ENCODE results near the gene CDKN2A. TPM values are rescaled to one million over a fixed set of nuclear protein-coding genes. Genes with fewer than 3 reads are reported as not detected.

Gene CDKN2A
- polyA plus RNA-seq, 1 of the 3 experiments (the other 2 are of a cell fraction): 41.4 TPM

GRCh38 chr9:21923694-21924093 lies 70.5 kb downstream of the CDKN2A start:
- H2AFZ ChIP-seq (ENCODE audit: low read depth): no peak overlapping the region
- DNase-seq: no peak
- POLR2A ChIA-PET: no interaction called here
- TF ChIP-seq PBX3 (IDR thresholded peaks at IDR 0.05) (no peak), NFIC (IDR thresholded peaks at IDR 0.05; ENCODE audit: borderline replicate concordance) (no peak), RFX5 (IDR thresholded peaks at IDR 0.05; ENCODE audit: low read length) (no peak), FOXJ3 (CRISPR knock-in tag; IDR thresholded peaks at IDR 0.05) (no peak), NRF1 (IDR thresholded peaks at IDR 0.05; ENCODE audit: low read depth, low read length) (no peak), SIN3A (IDR thresholded peaks at IDR 0.05; ENCODE audit: borderline replicate concordance, low read depth, low read length) (no peak), RCOR1 (IDR thresholded peaks at IDR 0.05; ENCODE audit: low read length) (no peak), USF1 (IDR thresholded peaks at IDR 0.05; ENCODE audit: borderline replicate concordance, low read depth) (no peak), MAX (IDR thresholded peaks at IDR 0.05; ENCODE audit: low read depth) (no peak), GATA2 (CRISPR knock-in tag; IDR thresholded peaks at IDR 0.05) (no peak), USF2 (IDR thresholded peaks at IDR 0.05; ENCODE audit: borderline replicate concordance, low read depth, low read length) (no peak), SMC3 (IDR thresholded peaks at IDR 0.05; ENCODE audit: low read depth, low read length) (no peak), JUND (IDR thresholded peaks at IDR 0.05) (no peak), TCF12 (IDR thresholded peaks at IDR 0.05) (no peak), CTCF (IDR thresholded peaks at IDR 0.05) (no peak)
- H3K27ac ChIP-seq (ENCODE audit: low read depth in 2 of 2, low read length in 1 of 2): no peak overlapping the region
- H3K27me3 ChIP-seq (ENCODE audit: insufficient read depth): no peaks in the 10 kb centered on the region
- no peak overlapping the region for H3K4me2 ChIP-seq
- no peak overlapping the region for H3K4me3 ChIP-seq (ENCODE audit: low read depth in 2 of 2, low read length in 1 of 2)
- 100% methylated on average over 1 of the region's 1 CpG for WGBS (ENCODE audit: low lambda C conversion rate)
- no peaks in the 10 kb centered on the region for H3K9me2 ChIP-seq
- CTCF ChIA-PET: no interaction called here
- no peaks in the 10 kb centered on the region for H3K79me2 ChIP-seq (ENCODE audit: insufficient read depth)
- no peaks in the 10 kb centered on the region for H3K36me3 ChIP-seq (replicated peaks in 1 of 2; ENCODE audit: control insufficient read depth in 1 of 2, insufficient read depth in 2 of 2, low read length in 1 of 2)
- H4K20me1 ChIP-seq (ENCODE audit: insufficient read depth): no peaks in the 10 kb centered on the region
- H3K9me3 ChIP-seq: 0 out of 2 replicates have a peak, but pooled peaks cover 3% of the 10 kb centered on the region
- no peaks in the 10 kb centered on the region for H3K4me1 ChIP-seq (ENCODE audit: control insufficient read depth in 1 of 2, insufficient read depth in 2 of 2, low read depth in 1 of 2, low read length in 1 of 2)
- H3K9ac ChIP-seq: no peak overlapping the region
- no peaks in the 10 kb centered on the region for H3F3A ChIP-seq (replicated peaks; ENCODE audit: insufficient read depth)

Measured in SK-N-SH (cell line).